SKM-1 treated with dmso at 0.1 percent for 144 hours (cell line): ENCODE measurements around the gene FAM177B.

ENCODE experiments used
- DNase-seq: peaks from one replicate; lab custom pipeline; 2025; ENCODE audit not compliant: unreplicated experiment; lab: John Stamatoyannopoulos, UW

The FAM177B gene

DNA sequence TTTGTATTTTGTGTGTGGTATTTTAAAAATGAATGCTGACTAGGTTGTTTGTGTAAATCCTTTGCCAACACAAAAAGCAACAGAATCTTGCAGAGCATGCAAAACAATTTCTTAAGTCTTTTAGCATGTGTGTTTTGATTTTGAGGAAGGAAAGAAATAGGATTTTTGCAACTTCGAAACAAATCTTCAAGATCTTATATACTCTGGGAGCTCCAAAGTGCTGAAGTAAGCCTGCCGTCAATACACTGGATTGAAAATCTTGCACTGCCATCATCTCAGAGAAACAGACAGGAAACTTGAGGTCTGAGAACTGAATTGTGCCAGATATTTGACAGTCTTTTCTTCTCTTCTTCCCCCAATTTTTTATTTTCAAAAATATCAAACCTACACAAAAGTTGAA, 48.5 kb downstream of the FAM177B start:
- DNase-seq = no peak

- DNase-seq = no peak
Measured at GRCh38 chr1:222786121-222786520, 49.1 kb downstream of the FAM177B start.

DNA sequence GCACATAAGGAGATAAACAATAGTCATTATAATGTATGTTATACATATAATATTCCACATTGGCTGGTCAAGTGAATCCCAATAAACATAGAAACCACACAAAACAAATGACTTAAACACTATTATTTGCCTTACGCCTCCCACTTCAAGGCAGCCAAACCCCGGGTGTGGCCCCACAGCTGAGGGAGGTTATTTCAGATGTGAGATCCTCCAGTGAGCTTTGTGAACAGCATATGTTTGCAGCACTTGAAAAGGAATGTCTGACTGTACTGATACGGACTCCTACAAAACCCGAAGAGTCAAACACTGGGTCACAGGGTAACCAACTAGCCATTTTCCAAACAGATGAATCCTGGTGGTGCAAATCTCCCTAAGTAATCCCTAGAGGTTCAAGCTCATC, 50.7 kb downstream of the FAM177B start:
- no peak for DNase-seq

GRCh38 chr1:222788402-222789156, 51.6 kb downstream of the FAM177B start:
- DNase-seq = no peak

DNA sequence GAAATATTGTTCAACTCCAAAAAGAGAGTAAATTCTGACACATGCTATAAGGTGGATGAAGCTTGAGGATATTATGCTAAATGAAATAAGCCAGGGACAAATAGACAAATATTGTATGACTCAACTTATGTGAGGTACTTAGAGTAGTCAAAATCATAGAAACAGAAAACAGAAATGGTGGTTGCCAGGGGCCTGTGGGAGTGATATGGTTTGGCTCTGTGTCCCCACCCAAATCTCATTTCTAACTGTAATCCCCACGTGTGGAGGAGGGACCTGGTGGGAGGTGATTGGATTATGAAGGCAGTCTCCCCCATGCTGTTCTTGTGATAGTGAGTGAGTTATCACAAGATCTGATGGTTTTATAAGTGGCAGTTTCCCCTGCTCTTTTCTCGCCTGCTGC, 53.1 kb downstream of the FAM177B start:
- no peak for DNase-seq

DNA sequence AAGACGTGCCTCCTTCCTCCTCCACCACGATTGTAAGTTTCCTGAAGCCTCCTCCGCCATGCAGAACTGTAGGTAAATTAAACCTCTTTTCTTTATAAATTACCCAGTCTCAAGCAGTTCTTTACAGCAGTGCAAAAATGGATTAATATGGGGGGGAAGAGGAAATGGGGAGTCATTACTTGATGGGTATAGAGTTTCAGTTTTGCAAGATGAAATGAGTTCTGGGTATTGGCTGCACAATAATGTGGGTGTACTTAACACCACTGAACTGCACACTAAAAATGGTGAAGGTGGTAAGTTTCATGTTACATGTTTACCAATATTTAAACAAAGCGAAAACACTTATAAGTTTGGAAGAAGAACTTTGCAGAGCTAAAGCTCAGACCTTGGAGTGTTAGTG, 53.5 kb downstream of the FAM177B start:
- no peak for DNase-seq

DNA sequence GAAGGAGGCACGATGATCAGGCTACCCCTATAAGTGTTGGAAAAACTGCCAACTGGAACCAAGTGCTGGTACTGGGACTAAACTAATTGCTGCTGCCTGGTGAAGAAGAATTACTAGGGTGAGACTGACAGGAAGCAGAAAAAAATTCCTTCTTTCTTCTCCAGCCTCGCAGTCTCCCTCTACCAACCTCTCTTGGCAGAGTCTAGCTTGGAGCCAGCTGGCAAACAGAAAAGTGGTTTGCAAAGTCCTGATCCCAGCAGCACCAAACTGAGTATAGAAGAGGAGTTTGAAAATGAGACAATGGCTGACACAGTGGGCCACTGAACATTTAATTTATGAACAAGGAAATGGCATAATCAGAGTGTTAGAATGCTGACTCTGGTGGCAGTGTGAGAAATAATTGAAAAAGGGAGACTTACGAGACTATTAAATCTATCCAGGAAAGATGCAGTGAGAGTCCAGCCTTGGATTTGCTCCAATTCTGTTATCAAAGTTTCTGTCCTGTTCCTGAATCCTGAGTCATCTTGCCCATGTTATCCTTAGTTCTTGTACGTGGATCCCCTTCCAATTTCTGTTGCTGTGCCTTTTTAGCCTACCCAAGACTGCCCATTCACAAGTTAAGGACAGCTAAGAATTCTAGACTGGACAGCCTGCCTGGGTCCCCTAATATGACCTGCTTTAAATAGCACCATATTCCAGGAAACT, 54.2 kb downstream of the FAM177B start:
- DNase-seq = no peak

- no peak for DNase-seq
Measured at GRCh38 chr1:222792744-222793143, 55.7 kb downstream of the FAM177B start.

- DNase-seq = no peak
Measured at GRCh38 chr1:222794656-222795474, 57.9 kb downstream of the FAM177B start.

DNA sequence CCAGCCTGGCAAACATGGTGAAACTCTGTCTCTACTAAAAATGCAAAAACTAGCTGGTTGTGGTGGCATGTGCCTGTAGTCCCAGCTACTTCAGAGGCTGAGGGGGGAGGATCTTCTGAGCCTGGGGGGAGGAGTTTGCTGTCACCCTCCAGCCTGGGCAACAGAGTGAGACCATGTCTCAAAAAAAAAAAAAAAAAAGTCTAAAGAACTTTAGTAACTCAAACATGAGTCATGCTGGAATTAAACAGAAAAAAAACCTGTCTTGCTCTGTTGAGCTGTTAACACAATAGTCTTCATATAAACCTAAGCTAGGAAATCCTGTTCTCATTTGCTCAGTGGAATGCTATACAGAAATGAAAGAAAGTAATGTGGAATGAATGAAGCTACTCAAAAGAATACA, 61.1 kb downstream of the FAM177B start:
- DNase-seq = no peak

- DNase-seq = no peak
Measured at GRCh38 chr1:222798975-222799374, 62.0 kb downstream of the FAM177B start.
